GM19438 (cell line): ENCODE results near the gene GTF2F2.

Source experiments
- ATAC-seq: cut with Tn5 transposase; IDR thresholded peaks from one replicate; pipeline ENCODE4 v1.9.1; 2021; ENCODE audit warnings: low read depth; ENCODE audit not compliant: unreplicated experiment

Gene GTF2F2

DNA sequence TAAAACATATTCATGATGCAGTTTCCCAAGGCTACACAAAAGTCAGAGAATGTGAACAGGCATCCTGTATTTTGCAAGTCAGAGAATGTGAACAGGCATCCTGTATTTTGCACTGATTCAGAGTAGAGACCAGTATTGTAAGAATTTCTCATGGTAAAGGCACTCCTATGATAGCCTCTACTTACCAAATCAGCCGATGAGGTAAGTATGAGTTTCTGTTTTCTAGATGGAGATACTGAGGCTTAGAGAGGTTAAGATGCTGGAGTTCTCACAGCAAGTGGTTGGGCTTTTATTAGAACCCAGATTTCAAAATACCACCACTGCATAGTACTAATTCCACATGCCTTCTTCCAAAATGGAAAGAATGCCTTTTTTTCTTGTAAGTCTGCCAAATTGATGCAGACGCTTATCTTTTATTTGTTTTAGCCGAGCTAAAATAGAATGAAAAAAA lies 208.4 kb downstream of the GTF2F2 start:
- ATAC-seq = no peak

- ATAC-seq = no peak
These were observed 210.9 kb downstream of the GTF2F2 start for GRCh38 chr13:45331123-45331619.

GRCh38 chr13:45331692-45332035 lies 211.4 kb downstream of the GTF2F2 start:
- ATAC-seq = no peak

DNA sequence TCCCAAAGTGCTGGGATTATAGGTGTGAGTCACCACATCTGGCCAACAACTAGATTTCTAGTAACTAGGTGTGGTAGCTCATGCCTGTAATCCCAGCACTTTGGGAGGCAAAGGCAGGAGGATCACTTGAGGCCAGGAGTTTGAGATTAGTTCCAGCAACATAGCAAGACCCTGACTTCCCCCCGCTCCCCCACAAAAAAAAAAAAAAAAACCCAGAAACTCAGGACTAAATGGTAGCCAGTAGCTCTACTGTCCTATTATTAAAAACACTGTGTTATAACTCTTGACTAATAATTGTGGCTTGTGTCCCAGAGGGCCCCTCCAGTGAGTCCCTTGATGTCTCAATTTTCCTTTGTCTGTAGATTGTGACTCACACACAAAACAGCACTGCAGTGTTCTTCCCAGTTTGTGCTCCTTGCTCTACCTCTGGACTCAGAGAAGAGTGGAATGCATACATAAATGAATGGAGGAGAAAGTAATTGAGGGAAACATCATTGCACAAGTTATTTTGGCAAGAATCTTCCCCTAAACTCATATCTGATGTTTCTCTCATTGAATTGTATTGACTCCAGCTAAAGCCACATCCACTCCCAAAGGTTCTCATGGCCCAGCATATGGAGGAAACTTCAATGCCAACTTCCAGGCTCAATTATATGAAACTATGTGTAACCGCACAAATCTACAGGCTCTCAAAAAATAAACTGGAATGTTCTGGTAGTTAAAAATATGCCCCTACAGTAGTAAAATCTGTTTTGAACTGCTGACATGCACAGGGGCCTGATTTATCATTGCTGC lies 211.9 kb downstream of the GTF2F2 start:
- no peak for ATAC-seq

DNA sequence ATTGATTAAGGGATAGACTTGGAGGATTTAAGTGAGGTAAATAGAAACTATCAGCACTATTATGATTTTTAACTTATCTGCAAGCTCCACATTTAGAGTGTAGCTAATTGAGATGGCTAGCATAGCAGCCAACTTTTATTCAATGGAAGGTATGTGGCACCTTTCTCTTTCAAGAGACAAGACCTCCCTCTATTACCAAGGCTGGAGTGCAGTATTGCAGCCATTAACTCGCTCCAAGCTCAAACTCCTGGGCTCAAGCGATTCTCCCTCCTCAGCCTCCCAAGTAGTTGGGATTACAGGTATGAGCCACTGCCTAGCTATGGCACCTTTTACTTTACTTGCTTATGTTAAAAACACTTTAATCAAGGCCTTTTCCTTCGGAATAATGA lies 212.5 kb downstream of the GTF2F2 start:
- ATAC-seq = no peak

- no peak for ATAC-seq
These were observed 213.1 kb downstream of the GTF2F2 start for GRCh38 chr13:45333251-45333976.
